M059J (cell line): ENCODE measurements around the gene ITIH3. TPM values are rescaled to one million over a fixed set of nuclear protein-coding genes. Genes with fewer than 3 reads are reported as not detected.

Experiments
- DNase-seq: peaks from one replicate; pipeline ENCODE4 v3.0.0-alpha.2; 2012; ENCODE audit warnings: low read depth
- total RNA-seq: library from RNA; depleted of rRNA; stranded (reverse); fragments of >200 nt; shearing (Covaris generic); gene quantifications from 2 replicates; pipeline ENCODE4 v1.2.3, GENCODE V29; 2014

ITIH3 gene
- total RNA-seq, 1 experiment from 2014 or later = not detected

DNA sequence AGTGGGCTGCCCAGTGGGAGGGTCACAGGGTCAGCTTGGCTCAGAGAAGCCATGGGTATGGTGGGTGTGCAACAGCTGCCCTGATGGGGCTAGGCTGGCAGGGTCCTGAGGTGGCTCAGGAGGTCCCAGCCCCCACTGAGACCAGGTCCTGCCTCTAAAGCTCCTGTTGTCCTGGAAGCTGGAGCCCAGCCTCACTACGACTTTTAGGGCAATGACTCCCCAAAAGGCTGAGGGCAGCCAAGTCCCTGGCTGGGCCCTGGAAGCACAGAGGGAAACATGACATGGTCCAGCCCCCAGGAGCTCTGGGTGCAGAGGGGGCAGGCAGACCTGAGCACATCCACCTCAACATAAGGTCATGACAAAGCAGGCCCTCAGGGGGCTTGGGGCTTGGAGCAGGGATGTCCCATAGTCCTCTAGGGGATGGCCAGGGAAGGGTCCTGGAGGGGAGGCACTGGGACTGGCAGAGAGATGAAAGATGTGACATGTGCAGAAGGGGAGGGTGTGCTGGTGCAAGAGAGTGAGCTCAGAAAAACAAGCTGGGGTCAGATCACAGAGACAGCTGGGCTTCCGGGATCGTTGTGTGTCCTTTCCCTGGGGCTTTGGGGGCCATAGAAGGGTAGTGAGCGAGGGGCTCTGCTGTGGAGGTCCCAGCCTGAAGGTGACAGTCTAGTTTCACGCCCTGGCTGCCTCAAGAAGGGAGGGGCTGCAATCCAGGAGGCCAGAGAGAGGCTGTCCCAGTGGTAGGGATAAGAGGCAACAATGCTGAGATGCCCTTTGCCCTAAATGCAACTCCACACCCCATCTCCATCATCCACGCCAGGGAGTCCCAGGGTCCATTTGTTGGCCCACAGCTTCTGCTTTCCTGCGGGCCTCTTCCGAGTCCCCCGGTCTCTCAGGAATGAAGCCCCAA lies 639 bp upstream of the ITIH3 start:
- no peak for DNase-seq

DNA sequence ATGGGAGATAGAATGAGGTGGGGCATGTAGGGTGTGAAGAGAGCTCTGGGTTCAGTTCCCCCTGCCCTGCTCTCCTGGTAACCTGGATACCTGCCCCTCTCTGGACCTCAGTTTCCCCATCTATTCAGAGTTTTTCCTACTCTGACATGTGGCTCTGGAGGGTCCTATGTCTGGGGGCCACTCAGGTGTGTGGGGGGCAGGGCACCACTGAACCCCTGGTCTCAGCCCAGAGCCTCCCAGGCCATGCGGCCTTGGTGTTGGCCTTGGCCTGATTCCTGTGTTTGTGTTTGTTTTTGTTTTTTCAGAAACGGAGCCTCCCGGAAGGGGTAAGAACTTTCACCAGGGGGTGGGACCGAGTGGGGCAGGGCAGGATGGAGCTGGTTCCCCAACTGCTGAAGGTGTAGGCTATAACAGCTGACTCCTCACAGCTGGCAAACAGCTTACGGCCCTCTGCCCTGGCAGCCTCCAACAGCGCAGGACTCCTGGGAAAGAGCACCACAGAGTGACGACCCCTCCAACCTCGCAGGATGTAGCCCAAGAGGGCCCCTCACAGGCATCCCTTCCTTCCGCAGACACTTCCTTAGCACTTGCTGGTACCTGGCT lies 803 bp downstream of the ITIH3 start:
- no peak for DNase-seq

DNA sequence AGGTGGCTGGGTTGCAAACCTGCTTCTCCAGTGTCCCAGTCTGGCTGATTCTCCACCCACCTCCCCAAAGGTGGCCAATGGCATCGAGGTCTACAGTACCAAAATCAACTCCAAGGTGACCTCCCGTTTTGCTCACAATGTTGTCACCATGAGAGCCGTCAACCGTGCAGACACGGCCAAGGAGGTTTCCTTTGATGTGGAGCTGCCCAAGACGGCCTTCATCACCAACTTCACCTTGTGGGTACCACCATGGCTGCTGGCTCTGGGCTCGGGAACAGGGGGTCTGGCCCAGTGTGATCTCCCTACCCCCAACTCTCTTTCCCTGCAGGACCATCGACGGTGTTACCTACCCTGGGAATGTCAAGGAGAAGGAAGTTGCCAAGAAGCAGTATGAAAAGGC lies 1.8 kb downstream of the ITIH3 start:
- no peak for DNase-seq

DNA sequence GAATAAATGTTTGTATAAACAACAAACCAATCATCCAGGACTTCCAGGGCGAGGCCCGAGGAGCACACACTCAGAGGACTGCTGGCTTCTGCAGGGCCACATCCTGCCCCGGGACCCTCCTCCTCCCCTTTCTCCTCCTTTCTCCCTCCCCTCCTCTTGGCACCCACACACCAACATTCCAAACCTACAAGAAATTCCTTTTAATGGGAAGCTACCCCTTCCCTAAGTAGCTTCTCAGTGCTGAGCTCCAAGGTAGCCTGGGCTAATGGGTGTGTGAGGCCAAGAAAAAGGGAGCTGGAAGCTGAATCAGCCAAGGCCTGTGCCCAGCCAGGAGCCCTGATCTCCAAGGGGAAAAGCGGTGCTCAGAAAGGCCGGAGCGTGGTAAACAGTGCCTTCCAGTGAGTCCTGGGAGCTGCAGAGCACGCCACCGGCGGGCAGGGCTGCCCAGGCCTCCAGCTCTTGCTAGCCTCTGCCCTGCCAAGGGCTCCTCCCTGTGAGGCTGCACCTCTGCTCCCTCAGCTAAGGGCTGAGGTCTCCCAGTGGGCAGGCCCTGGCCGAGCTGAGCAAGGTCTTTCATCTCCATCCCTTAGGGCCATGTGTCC lies 3.9 kb downstream of the ITIH3 start:
- no peak for DNase-seq

DNA sequence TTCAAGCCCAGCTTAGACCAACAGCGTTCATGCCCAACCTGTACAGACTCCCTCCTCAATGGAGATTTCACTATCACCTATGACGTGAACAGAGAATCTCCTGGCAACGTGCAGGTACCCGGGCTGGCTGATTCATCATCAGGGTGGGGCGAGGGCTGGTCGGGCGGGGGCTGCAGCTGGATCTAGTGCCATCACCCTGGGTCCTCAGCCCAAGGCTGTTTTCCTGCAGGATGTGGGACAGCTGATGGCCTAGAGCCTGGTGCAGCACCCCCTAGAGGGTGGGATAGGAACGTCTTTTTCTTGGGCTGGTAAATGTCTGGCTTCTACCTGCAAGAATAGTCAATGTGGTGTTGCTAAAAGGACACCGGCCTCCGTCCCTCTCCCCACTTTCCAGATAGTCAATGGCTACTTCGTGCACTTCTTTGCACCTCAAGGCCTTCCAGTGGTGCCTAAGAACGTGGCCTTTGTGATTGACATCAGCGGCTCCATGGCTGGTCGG lies 4.4 kb downstream of the ITIH3 start:
- no peak for DNase-seq

DNA sequence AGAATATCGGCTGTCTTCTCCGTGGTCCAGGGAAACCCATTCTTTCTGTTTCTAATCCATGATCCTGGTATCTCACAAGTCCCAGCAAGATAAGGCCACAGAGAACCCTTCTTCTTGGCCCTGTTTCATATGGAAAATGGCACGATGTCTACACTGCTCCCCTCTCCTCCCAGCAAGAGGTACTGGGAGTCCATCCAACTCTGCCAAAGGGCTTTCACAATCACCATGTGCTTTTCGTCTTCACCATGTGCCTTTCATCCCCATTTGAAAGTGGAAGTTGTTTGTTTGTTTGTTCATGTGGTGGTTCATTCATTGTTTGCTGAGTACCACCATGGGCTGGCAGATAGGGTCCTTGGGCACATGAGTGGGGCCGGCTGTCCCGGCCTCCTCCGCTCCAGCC lies 5.5 kb downstream of the ITIH3 start:
- no peak for DNase-seq

DNA sequence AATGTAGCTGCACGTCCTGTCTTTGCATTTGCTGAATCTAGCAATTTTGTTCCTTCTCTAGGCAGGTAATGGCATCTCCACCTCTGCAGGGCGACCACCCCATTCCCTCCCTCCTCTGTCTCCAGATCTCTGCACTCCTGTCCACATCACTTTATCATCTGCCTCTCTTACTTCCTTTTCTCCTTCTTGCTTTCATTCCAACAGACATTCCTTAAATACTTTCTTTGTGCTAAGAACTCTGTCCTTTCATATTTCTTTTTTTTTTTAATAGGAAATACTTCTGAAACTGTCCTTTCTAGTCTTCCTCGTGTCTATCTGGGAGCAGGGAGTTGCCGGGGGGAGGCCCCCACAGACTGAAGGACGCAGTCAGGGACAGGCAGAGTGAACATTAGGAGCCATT lies 7.2 kb downstream of the ITIH3 start:
- DNase-seq = no peak

DNA sequence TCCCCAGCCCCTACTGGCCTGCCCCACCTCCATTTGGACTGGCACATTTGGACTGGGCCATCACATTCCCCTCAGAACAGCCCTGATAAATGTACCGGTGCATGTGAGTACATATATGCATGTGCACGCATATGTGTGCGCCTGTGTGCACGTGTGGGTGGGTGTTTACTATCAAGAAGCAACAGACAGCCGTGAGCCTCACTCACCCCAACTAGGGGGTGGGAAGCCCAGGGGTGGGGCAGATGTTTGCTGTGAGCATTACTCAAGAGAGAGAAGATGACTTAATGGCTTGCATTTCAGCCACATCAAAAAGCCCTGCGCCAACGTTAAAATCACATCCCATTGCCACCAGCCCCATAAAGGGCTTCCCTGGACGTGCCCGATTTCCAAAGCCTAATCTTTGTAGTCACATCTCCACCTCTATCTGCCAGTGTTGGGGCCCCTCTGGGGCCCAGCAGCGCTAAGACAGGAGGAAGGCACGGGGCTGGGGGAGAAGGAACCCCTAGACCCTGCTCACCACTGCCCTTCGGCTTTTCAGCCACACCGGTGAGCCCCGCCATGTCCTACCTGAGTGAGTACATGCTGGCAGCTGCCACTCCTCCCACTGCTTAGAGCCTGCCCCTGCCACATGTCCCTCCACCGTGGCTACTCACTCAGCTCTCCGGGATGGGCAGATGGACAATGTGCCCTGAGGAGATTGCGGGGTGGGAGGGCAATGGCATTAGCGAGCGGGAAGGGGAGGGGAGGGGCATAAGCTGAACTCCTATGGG lies 10.9 kb downstream of the ITIH3 start:
- DNase-seq = no peak

DNA sequence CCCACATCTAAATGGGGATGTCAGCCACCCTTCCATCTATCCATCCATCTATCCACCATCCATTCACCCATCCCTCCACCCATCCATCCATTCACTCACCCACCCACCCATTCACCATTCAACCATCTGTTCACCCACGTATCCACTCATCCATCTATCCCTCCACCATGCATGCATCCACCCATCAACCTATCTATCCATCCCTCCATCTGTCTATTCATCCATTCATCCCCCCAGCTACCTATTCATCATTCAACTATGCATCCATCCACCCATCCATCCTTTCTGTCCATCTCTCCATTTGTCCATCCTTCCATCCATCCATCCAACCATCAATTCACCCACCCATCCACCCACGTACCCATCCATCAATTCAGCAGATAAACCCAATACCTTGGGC lies 14.6 kb downstream of the ITIH3 start:
- DNase-seq = no peak

DNA sequence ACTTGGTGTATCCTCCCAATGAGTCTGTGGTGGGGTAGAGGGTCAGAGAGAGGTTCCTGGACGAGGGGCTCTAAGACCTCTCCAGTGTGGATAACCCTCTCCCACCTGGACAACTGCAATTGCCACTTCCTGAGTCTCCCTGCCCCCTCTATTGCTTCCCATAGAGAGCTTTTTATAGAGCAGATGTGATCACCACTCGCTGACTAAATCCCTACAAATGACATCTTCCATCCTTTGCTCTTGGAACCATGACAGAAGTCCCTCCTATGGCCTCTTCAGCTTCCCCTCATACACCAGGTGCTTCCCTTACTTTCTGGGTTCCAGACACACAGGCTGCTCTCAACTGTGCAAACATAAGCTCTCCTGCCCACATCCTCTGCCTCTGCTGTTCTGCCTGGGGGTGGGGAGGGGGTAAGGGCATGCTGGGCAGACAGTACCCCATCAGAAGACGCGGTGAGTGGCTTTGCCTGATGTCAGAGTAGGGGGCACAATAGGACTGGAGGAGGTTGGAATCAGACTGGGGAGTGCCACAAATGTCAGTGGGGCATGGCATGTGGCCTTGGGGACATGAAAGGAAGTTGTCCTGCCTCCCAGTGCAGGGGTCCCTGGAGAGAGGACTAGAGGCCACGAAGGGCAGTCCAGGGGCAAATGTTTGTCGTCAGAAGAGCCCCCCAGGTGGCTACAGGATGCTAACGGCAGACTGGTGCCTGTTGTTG lies 15.2 kb downstream of the ITIH3 start:
- no peak for DNase-seq

DNA sequence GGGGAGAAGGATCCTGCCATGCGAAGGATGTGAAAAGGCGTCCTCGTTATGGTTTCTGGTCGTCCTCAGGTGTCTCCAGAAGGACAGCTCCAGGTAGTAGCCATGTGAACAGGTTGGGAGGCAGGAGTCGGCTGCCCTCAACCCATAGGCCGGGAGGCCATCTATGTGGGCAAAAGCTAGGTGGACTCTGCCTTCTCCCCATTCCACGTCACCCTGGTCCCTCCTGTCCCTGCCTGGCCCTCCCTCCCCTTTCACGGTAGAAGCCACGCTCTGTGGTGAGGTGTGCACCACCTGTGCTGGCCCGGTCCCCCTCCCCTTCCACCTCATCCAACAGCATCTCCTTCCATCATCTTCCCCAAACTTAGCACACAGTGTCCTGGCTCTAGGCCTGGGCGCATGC lies 16.3 kb downstream of the ITIH3 start:
- DNase-seq = no peak

DNA sequence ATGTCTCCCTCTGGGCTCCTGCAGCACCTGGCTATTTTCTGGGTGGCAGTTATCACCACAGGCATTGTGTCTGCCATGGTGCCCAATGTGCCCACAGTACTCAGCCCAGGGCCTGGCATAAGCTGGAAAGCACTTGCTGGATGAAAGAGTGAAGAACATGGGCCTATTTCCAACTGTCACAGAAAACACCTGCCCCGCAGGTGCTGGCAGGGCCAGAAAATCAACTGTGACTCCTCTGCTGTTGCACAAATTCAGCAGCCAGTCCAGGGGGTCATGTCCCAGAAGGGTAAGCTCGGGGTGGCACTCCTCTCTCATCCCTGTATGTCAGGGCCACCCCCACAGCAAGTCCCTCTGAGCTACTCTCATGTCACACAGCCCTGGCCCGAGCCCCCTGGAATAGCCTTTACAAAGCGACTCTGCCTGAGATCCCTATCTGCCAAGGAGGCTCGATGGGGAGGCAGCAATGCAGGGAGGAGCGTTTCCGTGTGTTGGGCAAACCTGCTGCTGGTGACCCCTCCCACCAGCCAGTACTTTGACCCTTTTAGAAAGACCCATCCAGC lies 16.9 kb downstream of the ITIH3 start:
- no peak for DNase-seq

DNA sequence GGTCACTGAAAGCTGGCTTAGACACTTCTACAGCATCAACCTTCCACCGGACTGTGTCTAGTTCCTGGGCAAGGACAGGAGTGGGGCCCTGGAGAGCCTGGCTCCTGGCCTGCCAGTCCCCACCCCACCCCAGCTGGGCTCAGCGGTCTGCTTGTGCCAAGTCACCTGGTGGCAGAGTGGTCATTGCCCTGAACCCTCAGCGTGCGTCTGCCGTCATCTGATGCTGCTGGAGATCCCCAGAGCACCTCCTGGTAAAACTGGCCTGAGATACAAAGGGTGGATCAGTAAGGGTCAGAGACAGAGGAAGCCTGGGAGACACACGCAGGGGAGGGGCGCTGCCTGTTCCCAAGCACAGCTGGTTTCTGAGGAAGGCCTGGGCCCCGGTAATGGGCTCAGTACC lies 19.2 kb downstream of the ITIH3 start:
- DNase-seq = no peak

DNA sequence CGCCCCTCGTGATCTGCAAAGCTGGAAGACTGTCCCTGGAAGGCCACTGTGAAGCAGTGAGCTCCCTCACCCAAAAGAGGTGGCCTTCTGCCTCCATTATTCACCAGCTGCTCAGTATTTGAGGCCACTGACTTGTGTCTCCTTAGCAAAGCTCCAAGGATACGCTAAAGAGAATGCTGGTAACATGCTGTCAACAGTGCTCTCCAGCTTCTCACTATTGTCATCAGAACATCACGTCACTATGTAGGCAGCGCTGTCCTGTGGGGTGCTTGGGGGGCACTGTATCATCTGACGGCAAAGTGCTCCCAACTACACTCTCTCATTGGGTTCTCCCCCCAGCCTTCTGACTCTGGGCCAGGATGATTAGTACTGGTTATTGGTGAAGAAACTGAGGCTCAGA lies 21.6 kb downstream of the ITIH3 start:
- DNase-seq = no peak

DNA sequence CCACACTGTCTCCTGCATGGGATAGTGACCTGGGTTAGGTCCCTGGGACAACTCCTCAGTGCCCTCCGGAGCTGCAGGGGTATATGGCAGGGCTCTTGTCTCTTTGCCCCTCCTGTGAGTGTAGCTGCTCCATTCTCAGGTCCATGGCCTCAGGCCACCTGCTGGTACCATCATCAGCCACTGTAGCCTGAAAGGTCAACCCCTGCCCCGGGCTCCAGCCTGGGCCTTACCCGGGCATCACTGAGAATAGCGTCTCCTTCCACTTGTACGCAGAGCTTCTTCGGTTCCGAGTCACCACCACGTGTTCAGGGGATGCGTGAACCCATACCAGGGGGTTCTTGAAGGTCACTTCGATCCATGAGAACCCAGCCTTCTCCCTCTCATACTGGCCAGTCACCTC lies 22.1 kb downstream of the ITIH3 start:
- no peak for DNase-seq

DNA sequence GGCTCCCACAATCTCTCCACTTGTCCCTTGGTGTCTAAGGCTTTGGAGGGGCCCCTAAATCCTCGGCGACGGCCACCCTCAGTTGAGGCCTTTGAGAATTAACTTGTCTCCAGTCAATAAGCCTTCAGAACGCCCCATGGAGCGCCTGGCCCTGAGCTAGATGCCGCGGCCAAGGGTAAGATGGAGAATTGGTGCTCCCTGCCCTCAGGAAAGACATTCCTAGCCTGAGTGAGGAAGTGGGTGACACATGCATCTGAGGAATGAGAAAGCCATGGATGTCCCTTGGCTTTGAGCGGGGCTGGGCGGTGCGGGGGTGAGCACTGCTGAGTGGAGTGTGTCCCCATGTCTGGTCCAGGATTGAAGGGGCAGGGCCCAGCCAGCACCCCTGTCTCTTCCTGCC lies 22.6 kb downstream of the ITIH3 start:
- DNase-seq = no peak

DNA sequence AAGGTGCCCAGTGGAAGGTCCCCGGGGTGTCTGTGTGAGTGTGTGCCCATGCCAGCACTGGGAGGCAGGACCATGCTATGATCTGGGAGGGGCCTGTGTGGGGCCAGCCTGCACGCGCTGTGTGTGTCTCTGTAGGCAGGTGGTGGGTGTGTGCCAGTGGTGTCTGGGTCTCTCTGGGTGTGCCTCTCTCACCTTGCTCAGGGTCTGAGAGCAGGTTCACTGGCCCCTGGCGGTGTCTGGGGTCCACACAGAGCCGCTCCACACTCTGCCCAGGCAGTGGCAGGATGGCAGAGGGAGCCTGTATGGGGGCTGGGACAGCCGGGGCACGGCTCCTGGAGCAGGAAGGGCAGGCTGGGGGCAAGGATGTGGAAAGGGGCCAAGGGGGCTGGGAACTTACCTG lies 23.3 kb downstream of the ITIH3 start:
- DNase-seq = no peak

DNA sequence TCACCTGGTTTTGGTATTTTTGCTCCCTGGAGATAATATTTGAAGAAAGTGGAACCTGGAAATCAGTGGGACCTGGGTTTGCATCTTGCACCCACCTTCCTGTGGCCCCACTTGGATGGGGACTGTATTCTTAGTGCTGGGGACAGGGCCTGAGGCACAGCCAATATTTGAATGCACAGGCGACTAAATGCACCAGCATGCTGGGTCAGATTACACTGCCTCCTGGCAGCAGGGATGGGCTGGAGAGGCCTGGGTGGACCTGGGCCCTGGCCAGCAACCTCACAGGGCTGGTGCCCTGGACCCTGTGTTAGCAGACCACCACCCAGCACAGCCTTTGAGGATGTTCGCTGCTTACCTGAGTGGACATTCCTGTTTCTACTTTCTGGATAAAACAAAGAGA lies 25.3 kb downstream of the ITIH3 start:
- DNase-seq = no peak

DNA sequence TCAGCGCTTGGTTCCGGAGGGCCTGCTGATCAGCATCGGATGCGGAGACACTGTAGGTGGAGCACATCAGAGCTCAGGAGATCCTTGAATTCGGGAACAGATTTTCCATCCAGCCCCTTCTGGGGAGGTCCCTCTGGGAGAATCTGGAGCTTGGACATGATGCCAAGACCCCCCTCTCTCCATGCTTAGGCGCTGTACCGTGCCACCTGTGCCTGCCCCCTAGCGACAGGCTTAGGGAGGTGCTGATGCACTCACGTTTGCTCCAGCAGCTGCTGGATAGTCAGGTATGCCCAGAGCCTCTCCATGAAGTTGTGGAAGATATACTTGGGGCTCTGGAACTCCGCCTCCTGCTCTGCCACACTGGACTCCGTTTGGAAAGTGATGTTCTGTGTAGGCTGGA lies 26.1 kb downstream of the ITIH3 start:
- no peak for DNase-seq

DNA sequence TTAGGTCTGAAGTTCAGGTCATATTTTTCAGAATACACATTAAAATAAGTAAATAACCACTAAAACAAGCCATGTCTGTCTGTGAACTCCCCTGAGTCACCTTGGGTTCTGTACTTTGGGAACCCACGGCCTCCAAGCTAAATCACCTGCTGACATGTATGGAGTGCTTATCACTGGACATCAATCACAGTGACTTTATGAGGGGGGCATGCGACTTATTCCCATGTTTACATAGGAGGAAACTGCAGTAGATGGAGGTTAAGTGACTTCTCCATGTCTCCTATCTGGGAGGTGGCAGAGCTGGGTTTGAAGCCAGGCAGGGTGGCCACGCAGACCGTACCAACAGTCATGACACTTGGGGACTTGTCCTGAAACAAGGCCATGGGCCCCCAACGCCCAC lies 27.8 kb downstream of the ITIH3 start:
- no peak for DNase-seq

DNA sequence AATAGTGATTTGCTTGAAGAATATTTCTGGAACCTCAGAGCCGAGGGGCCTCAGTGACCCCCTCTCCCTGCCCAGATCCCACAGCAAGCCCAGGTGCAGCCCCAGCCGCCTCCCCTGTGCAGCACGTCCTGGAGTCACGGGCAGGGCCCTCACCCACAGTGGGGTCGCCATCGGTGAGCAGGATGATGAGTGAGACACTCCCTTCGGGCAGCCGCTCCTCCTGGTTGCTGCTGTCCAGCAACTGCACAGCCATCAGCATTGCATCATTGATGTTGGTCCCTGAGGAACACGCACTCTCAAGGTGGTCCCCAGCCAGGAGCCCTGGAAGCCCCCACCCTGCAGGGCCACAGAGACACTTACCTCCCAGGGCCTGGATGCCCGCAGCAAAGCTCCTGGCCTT lies 29.4 kb downstream of the ITIH3 start:
- no peak for DNase-seq
